CD4-positive, alpha-beta T cell treated with Interleukin-15 for 1 hour (primary cell): Measurements from ENCODE around the gene GPR42.

Experiments used
- DNase-seq: peaks from one replicate; pipeline ENCODE4 v3.0.0-alpha.2; 2020

GPR42 gene

GRCh38 chr19:35370722-35371121 lies at the start of gene GPR42:
Gene GPR42 (plus strand): TSS chr19:35371068. CDS start chr19:35371360, 292 bp downstream.
- DNase-seq, result no peak

- DNase-seq, result no peak
These were observed 49.6 kb upstream of the GPR42 start for GRCh38 chr19:35321291-35321690.

GRCh38 chr19:35322014-35322413 lies 48.9 kb upstream of the GPR42 start:
- DNase-seq, result no peak

GRCh38 chr19:35327642-35328041 lies 43.2 kb upstream of the GPR42 start:
- DNase-seq, result no peak

- peak; percentile 69 for DNase-seq
These were observed 42.0 kb upstream of the GPR42 start, which contains the start of gene CD22 for GRCh38 chr19:35328851-35329285. Gene CD22 (plus strand): TSS chr19:35329187. CDS start chr19:35332041, 2,854 bp downstream.

- DNase-seq, result no peak
These were observed 41.5 kb upstream of the GPR42 start for GRCh38 chr19:35329323-35329722.

GRCh38 chr19:35330475-35330874 lies 40.4 kb upstream of the GPR42 start:
- DNase-seq, result peak; percentile 84

GRCh38 chr19:35331551-35332214 lies 39.2 kb upstream of the GPR42 start:
- no peak for DNase-seq

GRCh38 chr19:35332817-35333216 lies 38.1 kb upstream of the GPR42 start:
- DNase-seq, result no peak

GRCh38 chr19:35334144-35334753 lies 36.6 kb upstream of the GPR42 start:
- no peak for DNase-seq

GRCh38 chr19:35336166-35336955 lies 34.5 kb upstream of the GPR42 start:
- DNase-seq, result no peak

GRCh38 chr19:35337097-35337983 lies 33.5 kb upstream of the GPR42 start:
- no peak for DNase-seq

- DNase-seq, result no peak
These were observed 32.9 kb upstream of the GPR42 start for GRCh38 chr19:35337984-35338296.

GRCh38 chr19:35340431-35340830 lies 30.4 kb upstream of the GPR42 start:
- DNase-seq, result no peak

GRCh38 chr19:35341006-35341405 lies 29.9 kb upstream of the GPR42 start:
- DNase-seq, result no peak

GRCh38 chr19:35341565-35342225 lies 29.2 kb upstream of the GPR42 start:
- DNase-seq, result no peak

GRCh38 chr19:35342430-35342829 lies 28.4 kb upstream of the GPR42 start:
- DNase-seq, result peak; percentile 7

- DNase-seq, result no peak
These were observed 26.3 kb upstream of the GPR42 start for GRCh38 chr19:35344511-35345031.

- no peak for DNase-seq
These were observed 25.2 kb upstream of the GPR42 start for GRCh38 chr19:35345671-35346111.

- DNase-seq, result peak; percentile 85
These were observed 24.4 kb upstream of the GPR42 start for GRCh38 chr19:35346193-35347052.
